Fibroblast of mammary gland (primary cell): ENCODE results near the gene KRT20.

Experiments
- DNase-seq: peaks from one replicate; pipeline ENCODE4 v3.0.0-alpha.2; 2010; ENCODE audit warnings: low read depth
- H3K4me3 ChIP-seq: 2 replicates; pipeline ENCODE4 v1.5.1; 2011; ENCODE audit warnings: low read depth, mild to moderate bottlenecking, low read length, moderate library complexity; ENCODE audit not compliant: control insufficient read depth
- CTCF ChIP-seq: conservative IDR thresholded peaks from 2 replicates; pipeline ENCODE4 v1.5.1; 2011; ENCODE audit warnings: low read depth, low read length, inconsistent platforms; ENCODE audit not compliant: control insufficient read depth, insufficient read depth

The KRT20 gene

GRCh38 chr17:40916366-40916765 lies 31.3 kb upstream of the KRT20 start:
- no peak overlapping the region for H3K4me3 ChIP-seq
- no peak for TF ChIP-seq CTCF
- no peak for DNase-seq

- no peak overlapping the region for H3K4me3 ChIP-seq
- TF ChIP-seq CTCF, result no peak
- DNase-seq, result peak; percentile 48
These were observed 30.7 kb upstream of the KRT20 start for GRCh38 chr17:40915721-40916256.

- H3K4me3 ChIP-seq, result no peak overlapping the region
- no peak for TF ChIP-seq CTCF
- peak; percentile 95 for DNase-seq
These were observed 30.2 kb upstream of the KRT20 start for GRCh38 chr17:40915199-40915661.

GRCh38 chr17:40914075-40914855 lies 29.2 kb upstream of the KRT20 start:
- DNase-seq, result no peak
- TF ChIP-seq CTCF, result no peak
- no peak overlapping the region for H3K4me3 ChIP-seq

- TF ChIP-seq CTCF, result no peak
- DNase-seq, result no peak
- no peak overlapping the region for H3K4me3 ChIP-seq
These were observed 27.6 kb upstream of the KRT20 start for GRCh38 chr17:40912486-40913210.

GRCh38 chr17:40910441-40910841 lies 25.4 kb upstream of the KRT20 start:
- peak; percentile 82 for DNase-seq
- H3K4me3 ChIP-seq, result no peak overlapping the region
- TF ChIP-seq CTCF, result no peak
